H1 (cell line): ENCODE data around the gene PXDC1.

Experiments
- CHD2 ChIP-seq: IDR thresholded peaks from 2 replicates; pipeline ENCODE4 v1.6.1; 2012; ENCODE audit warnings: low read length, improper control_type of control experiment
- MAFK ChIP-seq: IDR thresholded peaks from 2 replicates; pipeline ENCODE4 v1.6.1; 2012; ENCODE audit warnings: low read depth, mild to moderate bottlenecking, improper control_type of control experiment, low read length
- POLR2AphosphoS5 ChIP-seq: IDR thresholded peaks from 2 replicates; pipeline ENCODE4 v1.6.1; 2011; ENCODE audit warnings: low read depth, low read length
- RNF2 ChIP-seq: fragments of 200-900, 300-1000 bp; sonication (generic); IDR thresholded peaks from 2 replicates; pipeline ENCODE4 v1.7.1; 2016; ENCODE audit warnings: borderline replicate concordance, low read depth, mild to moderate bottlenecking, antibody characterized with exemption, low read length; ENCODE audit not compliant: poor library complexity, severe bottlenecking; ENCODE audit errors: missing control alignments
- TF ChIP-seq, protein P1 (sequence below), 3 experiments: IDR thresholded peaks; 1 replicate in 2 of 3; 2 replicates in 1 of 3; pipeline versions ENCODE4 v1.5.1 to v1.6.1; 2011; ENCODE audit warnings: low read length in 3 of 3, mild to moderate bottlenecking in 3 of 3, inconsistent platforms in 2 of 3, low read depth in 1 of 3, moderate library complexity in 1 of 3; ENCODE audit not compliant: insufficient read depth in 1 of 3; ENCODE audit errors: control extremely low read depth in 1 of 3

DNA sequence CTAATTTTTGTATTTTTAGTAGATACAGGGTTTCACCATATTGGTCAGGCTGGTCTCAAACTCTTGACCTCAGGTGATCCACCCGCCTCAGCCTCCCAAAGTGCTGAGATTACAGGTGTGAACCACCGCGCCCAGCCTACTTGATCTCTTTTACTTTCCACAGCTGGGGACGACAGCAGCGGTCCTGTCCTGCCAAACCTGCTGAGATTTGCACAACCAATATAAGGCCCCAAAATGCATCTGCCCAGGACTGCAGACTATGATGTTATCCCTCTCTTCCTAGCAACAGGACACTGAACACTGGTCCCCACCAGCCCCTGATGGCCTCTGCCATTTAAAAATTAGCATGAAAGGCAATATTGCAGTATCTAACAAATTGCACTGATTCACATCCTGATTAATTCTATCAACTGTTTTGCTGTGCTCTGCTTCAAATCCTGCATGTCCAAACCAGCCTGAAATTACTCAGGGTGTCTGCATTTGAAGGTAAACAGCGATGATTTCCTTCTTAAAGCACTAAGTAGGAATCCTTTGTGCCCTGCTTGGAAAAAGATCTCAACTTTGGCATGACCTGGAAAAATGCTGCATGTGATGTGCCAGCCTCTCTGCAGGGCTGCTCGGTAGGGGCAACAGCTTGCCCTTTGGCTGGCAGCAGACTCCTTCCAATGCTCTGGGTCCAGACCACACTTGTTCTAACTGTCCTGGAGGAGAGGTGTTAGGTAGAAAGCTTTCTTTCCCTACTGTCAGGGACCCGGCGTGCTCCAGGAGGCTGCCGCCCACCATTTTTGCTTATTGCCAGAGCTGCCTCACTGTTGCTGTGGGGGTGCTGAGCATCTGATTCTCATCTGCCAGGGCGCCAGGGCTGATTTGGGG is 27.4 kb upstream of the PXDC1 start:
- no peak for TF ChIP-seq POLR2AphosphoS5
- no peak for TF ChIP-seq CHD2
- TF ChIP-seq, protein P1, sequence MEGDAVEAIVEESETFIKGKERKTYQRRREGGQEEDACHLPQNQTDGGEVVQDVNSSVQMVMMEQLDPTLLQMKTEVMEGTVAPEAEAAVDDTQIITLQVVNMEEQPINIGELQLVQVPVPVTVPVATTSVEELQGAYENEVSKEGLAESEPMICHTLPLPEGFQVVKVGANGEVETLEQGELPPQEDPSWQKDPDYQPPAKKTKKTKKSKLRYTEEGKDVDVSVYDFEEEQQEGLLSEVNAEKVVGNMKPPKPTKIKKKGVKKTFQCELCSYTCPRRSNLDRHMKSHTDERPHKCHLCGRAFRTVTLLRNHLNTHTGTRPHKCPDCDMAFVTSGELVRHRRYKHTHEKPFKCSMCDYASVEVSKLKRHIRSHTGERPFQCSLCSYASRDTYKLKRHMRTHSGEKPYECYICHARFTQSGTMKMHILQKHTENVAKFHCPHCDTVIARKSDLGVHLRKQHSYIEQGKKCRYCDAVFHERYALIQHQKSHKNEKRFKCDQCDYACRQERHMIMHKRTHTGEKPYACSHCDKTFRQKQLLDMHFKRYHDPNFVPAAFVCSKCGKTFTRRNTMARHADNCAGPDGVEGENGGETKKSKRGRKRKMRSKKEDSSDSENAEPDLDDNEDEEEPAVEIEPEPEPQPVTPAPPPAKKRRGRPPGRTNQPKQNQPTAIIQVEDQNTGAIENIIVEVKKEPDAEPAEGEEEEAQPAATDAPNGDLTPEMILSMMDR (IDR thresholded peaks at IDR 0.05; ENCODE audit: control extremely low read depth in 1 of 3, insufficient read depth in 1 of 3, low read depth in 1 of 3, low read length in 3 of 3) = no peak
- TF ChIP-seq RNF2 = no peak
- TF ChIP-seq MAFK = no peak
